Stimulated activated CD4-positive, alpha-beta T cell treated with anti-CD3 and anti-CD28 coated beads, Interleukin-15, amount 100 ng/mL, for 48 hours (primary cell): Measurements from ENCODE around the gene SMARCC2.

Experiments used
- DNase-seq, 2 donors: peaks; one replicate each; pipeline ENCODE4 v3.0.0-alpha.2; 2020; ENCODE audit warnings: low read depth in 2 of 2

Gene SMARCC2

DNA sequence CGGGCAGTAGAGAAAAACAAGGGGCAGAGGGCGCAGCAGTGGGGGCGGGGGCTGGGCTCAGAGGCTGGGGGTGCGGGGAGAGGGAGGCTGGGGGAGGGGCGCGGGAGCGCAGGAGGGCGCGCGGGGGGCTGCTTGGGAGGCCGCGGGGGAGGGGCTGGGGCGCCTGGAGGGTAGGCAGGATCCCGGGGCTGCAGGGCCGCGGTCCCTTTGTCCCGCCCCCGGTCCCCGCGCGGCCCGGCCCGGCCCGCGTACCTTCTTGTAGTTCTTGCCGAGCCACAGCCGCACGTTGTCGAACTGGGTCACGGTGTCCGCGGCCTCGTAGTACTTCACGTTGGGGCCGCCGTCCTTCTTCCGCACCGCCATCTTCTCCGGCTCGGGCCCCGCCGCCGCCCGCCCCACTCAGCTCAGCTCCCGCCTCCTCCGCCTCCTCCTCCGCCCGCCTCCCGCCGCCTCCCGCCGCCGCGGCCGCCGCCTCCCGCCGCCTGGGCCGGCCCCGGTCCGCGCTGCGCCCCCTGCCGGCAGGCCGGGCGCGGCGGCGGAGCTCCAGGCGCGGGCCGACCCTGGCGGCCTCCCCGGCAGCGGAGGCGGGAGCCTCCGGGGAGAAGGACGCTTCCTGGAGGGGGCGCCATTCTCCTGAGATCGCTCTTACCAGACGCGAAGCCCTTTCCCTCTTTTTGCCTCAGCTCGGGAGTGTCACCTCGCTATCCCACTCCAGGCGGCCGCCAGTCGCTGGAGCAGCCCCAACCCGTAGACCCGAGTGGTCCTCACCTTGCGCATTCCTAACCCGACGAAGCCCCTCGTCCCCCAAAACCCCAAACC lies at the start of gene SMARCC2:
Gene SMARCC2 (minus strand): TSS at position 385 of the 819 bp plus-strand sequence. CDS start 22 bp downstream, at position 363.
- DNase-seq, result peak; percentile 74 to 77

DNA sequence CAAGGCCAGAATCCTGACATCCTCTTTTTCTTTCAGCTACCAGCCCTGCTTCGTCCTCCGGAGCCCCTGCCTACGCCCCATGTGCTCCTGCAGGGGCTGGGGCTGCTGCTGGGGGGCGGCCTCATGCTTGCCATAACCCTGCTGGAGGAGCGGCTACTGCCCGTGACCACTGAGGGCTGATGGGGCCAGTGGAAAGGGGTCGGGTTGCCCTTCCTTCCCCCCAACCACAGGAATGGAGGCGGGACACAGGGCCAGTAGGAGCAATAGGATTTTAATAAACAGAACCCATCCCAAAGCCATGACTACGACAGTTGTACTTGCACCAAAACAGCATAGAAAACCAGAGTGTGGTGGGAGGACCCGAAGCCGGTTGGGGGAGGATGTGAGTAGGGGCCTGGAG lies 48.3 kb upstream of the SMARCC2 start:
- no peak for DNase-seq

DNA sequence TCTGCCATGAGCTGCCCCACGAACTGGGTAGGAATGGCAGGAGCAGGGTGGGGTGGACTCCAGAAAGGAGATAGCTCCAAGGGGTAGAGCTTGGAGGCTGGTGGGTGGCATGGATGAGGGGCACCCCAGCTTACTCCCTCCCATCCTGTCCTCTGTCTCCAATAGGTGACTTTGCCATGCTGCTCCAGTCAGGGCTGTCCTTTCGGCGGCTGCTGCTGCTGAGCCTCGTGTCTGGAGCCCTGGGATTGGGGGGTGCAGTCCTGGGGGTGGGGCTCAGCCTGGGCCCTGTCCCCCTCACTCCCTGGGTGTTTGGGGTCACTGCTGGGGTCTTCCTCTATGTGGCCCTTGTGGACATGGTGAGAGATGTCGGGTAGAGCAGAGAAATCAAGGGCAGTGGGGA lies 47.7 kb upstream of the SMARCC2 start:
- DNase-seq, result no peak

DNA sequence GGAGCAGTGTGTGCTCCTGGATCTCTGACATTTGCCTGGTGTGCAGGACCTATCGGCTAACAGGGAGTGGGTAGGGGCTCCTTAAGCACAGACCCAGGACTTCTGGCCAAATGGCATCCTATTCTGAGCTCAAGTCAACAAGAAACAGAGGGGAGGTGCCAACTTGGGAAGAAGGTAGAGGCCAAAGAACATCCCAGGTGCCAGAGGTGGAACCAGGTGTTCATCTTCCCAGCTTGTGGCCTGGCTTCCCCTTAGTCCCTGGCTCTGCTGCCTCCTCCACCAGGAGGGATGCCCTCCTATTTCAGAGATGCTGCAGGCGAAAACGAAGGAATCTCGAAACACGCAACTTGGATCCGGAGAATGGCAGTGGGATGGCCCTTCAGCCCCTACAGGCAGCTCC lies 46.8 kb upstream of the SMARCC2 start:
- DNase-seq, result no peak

DNA sequence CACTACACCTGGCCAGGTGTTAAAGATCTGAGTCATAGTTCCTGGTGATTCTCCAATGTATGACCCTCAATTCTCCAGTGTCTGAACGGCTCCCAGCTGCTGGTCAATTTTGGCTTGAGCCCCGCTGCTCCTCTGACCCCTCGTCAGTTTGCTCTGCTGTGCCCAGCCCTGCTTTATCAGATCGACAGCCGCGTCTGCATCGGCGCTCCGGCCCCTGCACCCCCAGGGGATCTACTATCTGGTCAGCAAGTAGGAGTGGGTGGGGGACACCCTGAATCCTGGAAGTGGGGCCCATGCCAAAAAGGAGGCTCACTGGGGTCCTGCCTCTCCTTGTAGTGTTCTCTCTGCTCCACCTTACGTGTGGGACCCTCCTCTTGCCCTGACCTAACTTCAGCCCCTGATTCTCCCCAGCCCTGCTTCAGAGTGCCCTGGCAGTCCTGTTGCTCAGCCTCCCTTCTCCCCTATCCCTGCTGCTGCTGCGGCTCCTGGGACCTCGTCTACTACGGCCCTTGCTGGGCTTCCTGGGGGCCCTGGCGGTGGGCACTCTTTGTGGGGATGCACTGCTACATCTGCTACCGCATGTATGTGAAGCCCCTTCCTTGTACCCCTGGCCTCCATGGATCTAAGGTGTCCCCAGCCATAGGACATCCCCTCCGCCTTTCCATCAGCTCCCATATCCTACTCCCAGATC lies 45.6 kb upstream of the SMARCC2 start:
- no peak for DNase-seq

DNA sequence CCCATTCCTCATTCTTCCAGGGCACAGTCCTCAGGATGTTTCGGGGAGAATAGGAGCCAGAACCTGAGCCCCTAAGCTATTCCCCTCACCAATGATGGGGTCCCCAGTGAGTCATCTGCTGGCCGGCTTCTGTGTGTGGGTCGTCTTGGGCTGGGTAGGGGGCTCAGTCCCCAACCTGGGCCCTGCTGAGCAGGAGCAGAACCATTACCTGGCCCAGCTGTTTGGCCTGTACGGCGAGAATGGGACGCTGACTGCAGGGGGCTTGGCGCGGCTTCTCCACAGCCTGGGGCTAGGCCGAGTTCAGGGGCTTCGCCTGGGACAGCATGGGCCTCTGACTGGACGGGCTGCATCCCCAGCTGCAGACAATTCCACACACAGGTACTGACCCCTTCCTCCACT lies 41.9 kb upstream of the SMARCC2 start:
- no peak for DNase-seq

DNA sequence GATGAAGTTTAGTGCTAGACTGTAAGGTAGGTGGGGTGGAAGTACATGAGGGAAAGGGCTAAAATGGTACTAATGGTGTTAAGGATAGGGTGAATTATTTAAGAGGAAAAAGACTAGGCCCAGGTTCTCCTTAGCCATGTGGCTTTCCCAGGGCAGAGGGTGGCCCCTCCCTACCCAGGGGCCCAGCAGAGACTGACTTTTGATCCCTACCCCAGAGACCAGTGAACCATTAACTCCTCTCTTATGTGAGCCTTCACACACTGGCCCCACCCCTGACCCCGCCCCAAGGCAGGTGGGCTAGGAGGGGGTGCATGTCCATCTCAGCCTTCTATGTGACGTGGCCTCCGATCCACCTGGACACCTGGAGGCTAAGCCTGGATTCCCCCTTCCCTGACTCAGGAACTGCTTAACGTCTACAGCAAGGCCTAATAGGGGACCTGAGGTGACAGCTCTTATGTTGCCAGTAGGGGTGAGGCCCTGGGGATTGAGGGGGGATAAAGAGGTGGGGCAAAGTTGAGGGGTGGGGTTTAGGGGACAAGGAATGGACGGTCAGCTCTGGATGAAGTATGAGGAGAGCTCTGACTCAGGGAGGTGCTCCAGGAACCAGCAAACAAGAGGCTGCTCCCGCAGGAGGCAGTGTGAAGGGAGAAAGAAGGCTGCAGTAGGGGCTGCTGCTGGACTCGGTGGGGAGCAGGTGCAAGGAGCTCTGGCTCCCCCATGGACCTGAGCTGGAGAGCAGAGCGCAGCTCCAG lies 41.3 kb upstream of the SMARCC2 start:
- DNase-seq, result no peak

DNA sequence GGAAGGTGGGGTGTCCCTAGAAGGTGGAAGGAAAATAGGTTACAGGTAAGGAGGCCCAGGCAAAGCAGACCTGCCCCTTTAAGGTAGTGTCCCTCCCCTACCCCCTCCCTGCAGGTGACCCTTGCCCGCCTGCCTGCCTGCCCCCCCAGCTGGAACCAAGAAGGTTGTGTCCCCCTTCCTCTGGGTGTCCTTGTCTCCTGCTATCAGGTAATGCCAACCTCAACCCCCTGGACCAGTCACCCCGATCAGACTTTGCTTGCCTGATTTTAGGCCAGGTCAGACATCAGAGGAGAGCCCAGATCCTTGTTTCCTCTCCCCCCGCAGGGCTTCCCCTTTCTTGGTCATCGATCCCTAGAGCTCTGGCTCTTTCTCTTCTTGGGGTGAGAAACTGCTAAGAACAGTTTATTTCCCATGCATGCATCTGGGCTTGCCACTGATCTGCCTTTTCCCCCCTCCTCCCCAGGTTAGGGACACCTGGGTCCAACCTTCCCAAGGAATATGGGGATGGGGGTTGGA lies 40.7 kb upstream of the SMARCC2 start, which contains the start of gene SLC39A5:
Gene SLC39A5 (plus strand): TSS at position 136 of the 516 bp plus-strand sequence. CDS start 1,224 bp downstream, outside the sequence.
- no peak for DNase-seq

DNA sequence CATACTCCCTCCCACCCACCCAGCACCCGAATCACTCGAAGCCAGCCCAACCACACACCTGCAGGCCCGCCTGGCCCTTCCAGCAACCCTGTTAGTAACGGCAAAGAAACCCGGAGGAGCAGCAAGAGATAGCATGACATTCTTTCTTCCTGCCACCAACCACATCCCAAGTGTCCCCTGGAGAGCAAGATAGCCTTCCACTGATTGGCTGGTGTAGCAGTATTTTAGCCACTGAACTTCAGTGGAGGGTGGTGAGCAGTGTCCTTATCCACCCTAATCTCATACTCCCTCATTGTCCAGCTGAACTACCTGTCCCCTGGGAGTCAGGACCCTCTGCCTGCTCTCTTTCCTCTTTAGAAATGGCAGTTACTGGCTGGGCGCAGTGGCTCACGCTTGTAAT lies 39.8 kb upstream of the SMARCC2 start:
- DNase-seq, result no peak

DNA sequence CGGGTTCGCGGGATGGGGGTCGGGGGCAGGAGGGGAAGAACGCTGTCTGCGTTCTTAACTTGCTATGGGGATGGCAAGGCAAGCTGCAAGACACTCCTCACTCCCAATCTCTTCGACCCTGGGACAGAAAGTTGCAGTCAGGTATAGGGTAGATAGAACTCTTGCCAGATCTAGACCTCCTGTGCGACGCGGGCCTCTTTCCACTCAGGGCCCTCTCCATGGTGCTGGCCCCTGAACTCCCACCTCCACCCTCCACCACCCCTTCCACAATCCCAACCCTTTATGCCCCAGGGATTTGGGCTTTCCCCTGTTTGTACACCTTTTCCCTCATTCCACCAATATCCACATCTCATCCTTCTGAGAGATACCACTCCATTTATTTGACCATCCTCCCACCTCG lies 35.7 kb upstream of the SMARCC2 start:
- no peak for DNase-seq

DNA sequence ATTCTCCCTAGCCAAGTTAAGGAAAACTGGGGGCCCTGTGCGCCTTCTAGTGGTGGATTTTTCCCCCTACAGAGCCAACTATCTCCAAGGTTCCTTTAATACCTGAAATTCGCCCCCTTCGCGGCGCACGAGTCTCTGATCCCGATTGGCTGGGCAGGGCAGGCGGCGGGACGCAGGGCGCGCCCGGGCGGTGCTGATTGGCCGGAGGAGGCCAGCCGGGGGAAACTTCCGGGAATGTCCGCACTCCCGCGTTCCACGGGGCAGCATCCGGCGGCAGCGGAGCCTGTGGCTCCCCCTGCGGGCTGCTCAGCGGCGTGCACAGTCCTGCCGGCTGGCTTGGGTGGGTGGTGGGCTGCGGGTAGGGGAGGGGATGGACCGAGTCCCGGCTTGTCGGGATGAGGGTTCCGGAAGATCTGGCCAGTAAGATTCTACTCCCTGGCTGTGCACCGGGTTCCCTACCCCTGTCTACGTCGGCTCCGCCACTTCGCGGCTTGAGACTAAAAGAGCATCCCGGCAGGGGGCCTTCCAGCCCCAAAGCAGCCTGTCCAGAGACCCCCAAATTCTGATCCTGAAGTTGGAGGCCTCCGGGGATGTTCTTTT lies 34.9 kb upstream of the SMARCC2 start, which contains the start of gene NABP2:
Gene NABP2 (plus strand): TSS at position 241 of the 600 bp plus-strand sequence. CDS start 515 bp downstream, outside the sequence.
- peak; percentile 92 to 94 for DNase-seq

DNA sequence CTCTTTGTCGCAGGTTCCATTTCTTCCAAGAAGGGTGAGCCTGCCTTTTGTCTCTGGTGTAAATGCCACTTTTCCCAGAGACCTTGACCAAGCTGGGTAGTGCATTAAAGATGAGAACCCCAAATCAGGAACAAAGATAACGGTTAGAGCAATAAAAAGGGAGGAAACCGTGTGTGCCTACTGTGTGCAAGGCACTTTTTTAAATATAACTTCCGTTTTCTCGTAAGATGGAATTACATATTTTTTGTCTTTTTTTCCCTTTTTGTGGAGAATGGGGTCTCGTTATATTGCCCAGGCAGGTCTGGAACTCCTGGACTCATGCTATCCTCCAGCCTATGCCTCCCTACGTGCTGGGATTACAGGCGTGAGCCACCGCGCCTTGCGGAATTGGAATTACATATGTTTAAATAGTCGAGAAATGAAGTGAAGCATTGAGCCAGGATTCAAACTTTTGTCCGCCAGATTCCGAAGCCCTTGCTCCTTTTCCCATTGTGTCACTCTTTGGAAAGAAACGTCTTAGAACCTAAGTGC lies 34.4 kb upstream of the SMARCC2 start:
- no peak for DNase-seq

DNA sequence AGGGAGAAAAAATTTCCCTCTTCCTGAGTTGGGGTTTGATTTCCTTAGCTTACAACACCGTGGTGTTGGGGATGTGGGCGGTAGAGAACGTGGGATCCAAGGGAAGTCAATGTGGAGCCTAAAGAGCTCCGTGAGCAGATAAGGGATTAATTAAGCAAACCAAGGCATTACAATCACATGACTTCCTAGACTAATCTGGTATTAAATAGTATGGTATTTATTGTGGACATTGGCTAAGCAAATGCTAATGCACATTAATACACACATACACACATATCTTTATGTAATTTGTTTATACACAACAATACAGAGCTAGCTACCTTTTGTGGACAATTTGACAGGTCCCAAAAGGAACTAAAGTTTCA lies 33.2 kb upstream of the SMARCC2 start:
- DNase-seq, result no peak

DNA sequence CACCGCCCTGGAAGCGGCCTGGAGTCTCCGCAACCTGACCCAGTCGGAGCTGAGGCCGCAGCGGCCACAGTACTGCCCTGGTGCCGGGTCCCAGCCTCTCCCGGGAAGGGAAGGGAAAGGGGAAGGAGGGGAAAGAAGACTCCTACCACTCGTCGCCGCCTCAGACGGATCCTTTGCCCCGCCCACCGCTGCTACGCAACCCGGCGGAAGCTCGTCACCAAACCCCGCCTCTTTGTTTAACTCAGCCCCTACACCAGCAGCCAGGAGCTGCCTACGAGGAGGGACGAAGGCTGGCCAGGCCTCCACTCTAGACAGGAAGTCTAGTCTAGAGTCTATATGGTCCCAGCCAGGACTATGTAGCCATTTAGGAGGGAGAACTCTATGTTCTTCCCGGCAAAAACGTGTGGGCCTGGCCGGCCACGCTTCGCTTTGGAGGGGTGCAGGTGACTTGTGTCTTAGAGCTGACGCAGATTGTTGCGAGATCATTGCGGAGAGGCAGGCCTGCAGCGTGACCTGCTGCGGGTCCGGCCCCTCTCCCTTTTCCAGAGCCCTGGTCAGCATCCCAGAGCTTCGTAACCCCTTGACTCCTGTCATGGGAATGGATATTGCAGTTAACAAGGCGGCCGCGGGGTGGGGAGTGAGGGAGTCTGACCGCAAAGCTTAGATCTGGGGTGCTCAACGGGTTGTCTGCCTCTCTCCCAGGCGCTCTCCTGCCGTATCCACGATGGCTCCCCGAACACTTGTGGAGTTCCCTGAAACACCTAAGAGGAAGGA lies 32.7 kb upstream of the SMARCC2 start, which contains the start of gene RNF41:
Gene RNF41 (minus strand): TSS at position 166 of the 774 bp plus-strand sequence. CDS start 7,875 bp downstream, outside the sequence.
- DNase-seq, result peak; percentile 78 to 88

DNA sequence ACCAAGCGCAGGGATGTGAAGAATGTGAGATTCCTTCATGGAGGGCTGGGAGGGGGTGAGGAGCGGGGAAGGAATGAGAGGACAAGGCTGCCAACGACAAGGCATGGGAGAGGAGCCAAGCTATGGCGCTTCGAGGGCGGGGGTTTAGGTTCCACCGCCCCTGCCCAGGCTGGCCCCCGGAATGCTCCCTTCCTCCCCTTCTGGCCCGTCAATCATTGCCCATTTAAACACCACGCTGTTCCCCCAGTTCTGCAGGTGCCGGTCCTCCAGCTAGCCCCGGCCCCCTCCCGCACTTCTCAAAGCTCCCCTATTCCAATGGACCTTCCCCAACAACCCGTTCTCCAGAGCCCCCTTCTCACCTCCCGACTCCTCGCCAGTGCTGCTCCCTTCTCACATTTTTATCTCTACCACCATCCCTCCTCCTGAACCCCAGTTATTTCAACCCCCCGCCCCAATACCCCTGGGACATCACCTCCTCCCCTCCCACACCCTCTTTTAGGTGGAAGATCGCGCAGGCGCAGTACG lies 32.0 kb upstream of the SMARCC2 start:
- no peak for DNase-seq

DNA sequence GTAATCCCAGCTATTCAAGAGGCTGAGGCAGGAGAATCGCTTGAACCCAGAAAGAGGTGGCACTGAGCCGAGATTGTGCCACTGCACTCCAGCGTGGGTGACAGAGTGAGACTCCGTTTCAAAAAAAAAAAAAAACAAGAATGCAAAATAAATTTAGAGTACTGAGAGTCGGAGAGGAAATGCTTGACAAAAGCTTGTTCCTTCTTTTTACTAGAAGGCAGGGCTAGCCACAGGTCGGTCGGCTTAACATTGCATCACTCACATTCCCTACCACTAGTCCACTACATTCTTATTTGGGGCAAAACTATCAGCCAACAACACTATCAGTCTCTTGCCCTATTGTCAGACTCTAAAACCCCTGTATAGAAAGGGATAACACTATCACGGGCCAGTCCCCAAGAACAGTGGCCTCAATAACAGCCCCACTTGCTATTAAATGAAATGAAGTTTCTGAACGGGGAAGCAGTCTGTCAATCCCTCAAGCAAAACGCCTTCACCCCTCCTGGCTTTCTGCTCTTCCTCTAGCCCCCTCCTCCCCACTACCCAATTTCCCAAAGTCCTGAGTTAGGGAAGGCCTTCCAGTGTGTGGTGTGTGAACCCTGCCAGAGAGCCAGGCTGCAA lies 31.4 kb upstream of the SMARCC2 start:
- DNase-seq, result no peak

DNA sequence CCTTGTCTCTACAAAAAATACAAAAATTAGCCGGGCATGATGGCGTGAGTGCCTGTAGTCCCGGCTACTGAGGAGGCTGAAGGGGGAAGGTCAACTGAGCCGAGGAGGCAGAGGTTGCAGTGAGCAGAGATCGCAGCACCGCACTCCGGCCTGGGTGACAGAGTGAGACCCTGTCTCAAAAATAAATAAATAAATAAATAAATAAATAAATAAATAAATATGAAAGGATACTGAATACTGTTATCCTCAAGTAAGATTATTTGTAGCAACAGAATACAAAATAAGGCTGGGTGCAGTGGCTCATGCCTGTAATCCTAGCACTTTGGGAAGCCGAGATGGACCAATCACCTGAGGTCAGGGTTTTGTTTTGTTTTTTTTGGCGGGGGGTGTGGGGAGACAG lies 30.6 kb upstream of the SMARCC2 start:
- no peak for DNase-seq

DNA sequence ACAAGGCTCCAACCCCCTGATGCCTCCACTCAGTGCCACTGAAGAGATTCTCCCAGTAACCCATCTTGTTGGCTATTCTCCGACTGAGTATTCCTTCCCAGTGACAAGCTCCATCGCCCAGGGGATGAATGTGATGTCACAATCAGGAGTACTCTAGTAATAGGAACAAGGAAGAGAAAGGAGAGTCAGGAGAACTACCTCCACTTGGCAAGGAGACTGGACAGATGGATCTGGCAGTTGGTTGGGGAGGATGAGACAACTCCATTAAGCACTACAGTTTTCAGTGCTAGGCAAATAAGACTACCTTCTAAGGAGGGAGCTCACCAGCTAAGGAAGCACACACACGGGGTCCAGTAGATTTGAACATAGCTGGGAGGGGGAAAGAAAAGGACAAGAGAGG lies 27.2 kb upstream of the SMARCC2 start:
- DNase-seq, result no peak

DNA sequence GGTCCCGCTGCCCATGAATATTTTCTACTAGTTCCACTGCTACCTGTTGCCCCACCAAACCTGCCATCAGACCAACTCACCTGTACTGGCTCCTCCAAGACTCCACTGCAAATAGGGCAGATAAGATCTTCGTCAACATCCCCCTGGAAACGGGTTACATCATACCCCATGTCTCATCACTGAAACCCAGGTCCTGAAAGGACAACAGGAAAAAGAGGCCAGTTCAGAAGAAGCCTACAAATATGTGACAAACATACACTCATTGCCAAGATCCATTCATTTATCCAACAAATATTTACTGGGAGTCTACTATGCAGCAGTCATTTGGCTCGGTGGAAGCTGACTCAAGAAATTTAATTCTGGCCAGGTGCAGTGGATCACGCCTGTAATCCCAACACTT lies 24.6 kb upstream of the SMARCC2 start:
- no peak for DNase-seq

DNA sequence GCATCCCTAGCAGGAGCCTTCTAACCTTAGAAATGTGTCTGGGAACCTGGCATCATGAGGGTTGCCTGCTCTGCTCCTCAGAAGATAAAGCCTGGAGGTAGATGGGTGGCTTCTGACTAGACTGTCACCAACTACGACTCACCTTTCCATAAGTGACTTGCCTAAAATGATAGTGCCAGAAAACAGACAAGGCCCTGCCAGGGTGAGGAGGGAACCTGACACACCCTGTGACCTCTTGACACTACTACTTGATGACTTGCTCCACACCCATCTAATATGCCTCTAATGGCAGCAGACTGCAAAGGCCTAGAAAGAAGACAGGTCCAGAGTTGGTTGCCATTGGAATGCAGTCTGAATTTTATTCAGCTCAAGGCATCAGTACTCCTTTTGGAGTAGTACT lies 23.1 kb upstream of the SMARCC2 start:
- DNase-seq, result peak in 1 of 2 donors; percentile 23
